ENCODE data around the gene RASGRF2.
"Not testable (repeated sequence)": the region's sequence is repeated elsewhere in the genome, so short reads cannot be mapped to it uniquely, and the experiment has no call there.

The RASGRF2 gene

GRCh38 chr5:81121836-81122630, 161.9 kb downstream of the RASGRF2 start:
- Histone ChIP-seq H3K36me3 (no peaks in the 10 kb centered on the region), H3K27ac (no peak overlapping the region), H3K9me3 (no peaks in the 10 kb centered on the region), H3K4me3 (no peak overlapping the region), H3K4me1 (no peaks in the 10 kb centered on the region), H3K27me3 (no peaks in the 10 kb centered on the region)
- no peak for TF ChIP-seq CTCF (IDR thresholded peaks at IDR 0.05)
- no peak for DNase-seq
- intact Hi-C loops (cut with DNase I; ENCODE audit: low total_unique reads), result no loop called here

- H3K4me1 ChIP-seq; H3K27ac ChIP-seq; H3K27me3 ChIP-seq; DNase-seq; H3K4me3 ChIP-seq; H3K36me3 ChIP-seq; H3K9me3 ChIP-seq; intact Hi-C loops (cut with DNase I; ENCODE audit: low total_unique reads): not testable (repeated sequence)
Observed at GRCh38 chr5:81124689-81125088, 164.5 kb downstream of the RASGRF2 start.

DNA sequence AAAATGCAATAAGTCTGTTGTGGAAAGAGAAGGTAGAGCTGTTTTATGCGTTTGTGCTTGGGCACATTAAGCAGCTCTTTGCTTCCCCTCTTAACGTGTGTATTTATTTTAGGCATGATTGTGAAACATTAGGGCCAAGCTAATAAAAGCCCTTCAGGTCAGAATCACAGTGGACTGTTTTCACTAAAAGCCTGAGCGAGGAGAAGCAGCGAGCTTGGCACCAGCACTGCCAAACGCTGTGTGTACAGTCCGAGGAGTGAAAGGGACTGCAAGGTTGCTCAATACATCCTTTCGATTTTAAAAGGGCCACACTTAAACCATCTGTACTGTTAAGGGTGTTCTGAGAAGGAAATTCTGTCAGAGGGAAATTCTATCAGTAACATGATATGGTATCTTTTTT, 165.8 kb downstream of the RASGRF2 start:
- no peak for TF ChIP-seq CTCF (IDR thresholded peaks at IDR 0.05)
- intact Hi-C loops (cut with DNase I; ENCODE audit: low total_unique reads), result no loop called here
- H3K9me3 ChIP-seq, result no peaks in the 10 kb centered on the region
- H3K36me3 ChIP-seq, result no peaks in the 10 kb centered on the region
- H3K27ac ChIP-seq, result no peak overlapping the region
- DNase-seq, result no peak
- H3K27me3 ChIP-seq, result no peaks in the 10 kb centered on the region
- no peaks in the 10 kb centered on the region for H3K4me1 ChIP-seq
- H3K4me3 ChIP-seq, result no peak overlapping the region

- TF ChIP-seq CTCF (IDR thresholded peaks at IDR 0.05), result no peak
- no peaks in the 10 kb centered on the region for H3K36me3 ChIP-seq
- H3K4me3 ChIP-seq, result no peak overlapping the region
- DNase-seq, result no peak
- no peaks in the 10 kb centered on the region for H3K9me3 ChIP-seq
- intact Hi-C loops (cut with DNase I; ENCODE audit: low total_unique reads), result no loop called here
- H3K27me3 ChIP-seq, result no peaks in the 10 kb centered on the region
- H3K27ac ChIP-seq, result no peak overlapping the region
- no peaks in the 10 kb centered on the region for H3K4me1 ChIP-seq
Observed at GRCh38 chr5:81128416-81128815, 168.3 kb downstream of the RASGRF2 start.

- H3K9me3 ChIP-seq, result peaks cover 0 to 3% (median 0%) of the 10 kb centered on the region in 3 donors
- H3K27me3 ChIP-seq, result no peaks in the 10 kb centered on the region
- no peak for TF ChIP-seq CTCF (IDR thresholded peaks at IDR 0.05)
- H3K36me3 ChIP-seq, result no peaks in the 10 kb centered on the region
- intact Hi-C loops (cut with DNase I; ENCODE audit: low total_unique reads), result no loop called here
- H3K4me1 ChIP-seq, result no peaks in the 10 kb centered on the region
- no peak overlapping the region for H3K4me3 ChIP-seq
- no peak overlapping the region for H3K27ac ChIP-seq
- DNase-seq, result no peak
Observed at GRCh38 chr5:81132381-81132780, 172.2 kb downstream of the RASGRF2 start.

DNA sequence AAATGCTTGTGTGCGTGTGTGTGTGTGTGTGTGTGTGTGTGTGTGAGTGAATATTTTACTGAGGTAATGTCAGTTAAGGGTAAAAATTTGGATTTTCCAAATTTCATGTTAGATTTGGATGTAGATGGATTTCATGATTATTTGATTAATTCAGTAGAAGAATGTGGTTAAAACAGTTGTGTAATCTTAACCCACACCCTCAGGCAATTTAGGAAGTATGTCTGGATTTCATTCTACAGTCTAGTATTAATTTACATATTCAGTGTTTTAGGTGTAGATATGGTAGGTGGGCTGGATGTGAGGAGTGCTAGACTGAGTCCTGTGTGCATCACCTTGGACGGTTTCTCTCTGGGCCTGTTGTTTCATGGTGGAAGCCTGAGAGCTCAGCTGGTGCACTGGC, 173.9 kb downstream of the RASGRF2 start:
- peaks cover 0 to 3% (median 0%) of the 10 kb centered on the region in 3 donors for H3K9me3 ChIP-seq
- no peak overlapping the region for H3K27ac ChIP-seq
- H3K4me1 ChIP-seq, result no peaks in the 10 kb centered on the region
- no peak for TF ChIP-seq CTCF (IDR thresholded peaks at IDR 0.05)
- H3K4me3 ChIP-seq, result no peak overlapping the region
- intact Hi-C loops (cut with DNase I; ENCODE audit: low total_unique reads), result no loop called here
- H3K36me3 ChIP-seq, result no peaks in the 10 kb centered on the region
- DNase-seq, result no peak
- no peaks in the 10 kb centered on the region for H3K27me3 ChIP-seq

Measured in tibial artery (tissue), 4 donors.